GM19035 (cell line): Measurements from ENCODE around the gene SNX14.
A peak's percentile ranks its signal among the peaks of the same experiment; 100 is the strongest.

Source experiments
- ATAC-seq: cut with Tn5 transposase; IDR thresholded peaks from one replicate; pipeline ENCODE4 v1.9.1; 2021; ENCODE audit not compliant: unreplicated experiment

The SNX14 gene

DNA sequence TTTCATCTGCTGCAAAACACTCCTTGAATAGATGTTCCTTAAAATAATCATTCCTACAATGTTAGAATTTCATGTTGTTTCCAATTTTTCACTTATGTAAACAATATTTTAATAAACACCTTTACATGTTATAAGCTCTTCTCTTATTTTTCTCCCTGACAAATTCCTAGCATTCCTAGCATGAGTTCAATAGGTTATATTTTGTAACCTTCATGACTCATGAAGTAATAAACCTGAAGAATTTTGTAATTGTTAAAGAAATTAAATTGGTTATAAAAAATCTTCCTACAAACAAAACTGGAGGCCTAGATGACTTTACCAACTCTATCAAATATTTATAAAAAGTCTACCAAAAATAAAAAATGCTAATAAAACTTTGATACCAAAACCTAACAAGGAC lies 77.5 kb downstream of the SNX14 start:
- no peak for ATAC-seq

GRCh38 chr6:85506441-85507093 lies 87.1 kb downstream of the SNX14 start:
- peak; percentile 47 for ATAC-seq

GRCh38 chr6:85498596-85499258 lies 94.9 kb downstream of the SNX14 start:
- no peak for ATAC-seq

DNA sequence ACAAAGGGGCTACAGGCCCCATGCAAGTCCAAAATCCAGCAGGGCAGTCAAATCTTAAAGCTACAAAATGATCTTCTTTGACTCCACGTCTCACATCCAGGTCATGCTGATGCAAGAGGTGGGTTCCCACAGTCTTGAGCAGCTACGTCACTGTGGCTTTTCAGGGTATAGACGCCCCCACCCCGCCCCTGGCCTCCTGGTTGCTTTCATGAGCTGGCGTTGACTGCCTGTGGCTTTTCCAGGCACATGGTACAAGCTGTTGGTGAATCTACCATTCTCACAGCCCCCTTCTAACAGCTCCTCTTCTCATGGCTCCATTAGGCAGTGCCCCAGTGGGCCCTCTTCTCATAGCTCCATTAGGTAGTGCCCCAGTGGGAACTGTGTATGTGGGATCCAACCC lies 96.8 kb downstream of the SNX14 start:
- ATAC-seq: no peak

DNA sequence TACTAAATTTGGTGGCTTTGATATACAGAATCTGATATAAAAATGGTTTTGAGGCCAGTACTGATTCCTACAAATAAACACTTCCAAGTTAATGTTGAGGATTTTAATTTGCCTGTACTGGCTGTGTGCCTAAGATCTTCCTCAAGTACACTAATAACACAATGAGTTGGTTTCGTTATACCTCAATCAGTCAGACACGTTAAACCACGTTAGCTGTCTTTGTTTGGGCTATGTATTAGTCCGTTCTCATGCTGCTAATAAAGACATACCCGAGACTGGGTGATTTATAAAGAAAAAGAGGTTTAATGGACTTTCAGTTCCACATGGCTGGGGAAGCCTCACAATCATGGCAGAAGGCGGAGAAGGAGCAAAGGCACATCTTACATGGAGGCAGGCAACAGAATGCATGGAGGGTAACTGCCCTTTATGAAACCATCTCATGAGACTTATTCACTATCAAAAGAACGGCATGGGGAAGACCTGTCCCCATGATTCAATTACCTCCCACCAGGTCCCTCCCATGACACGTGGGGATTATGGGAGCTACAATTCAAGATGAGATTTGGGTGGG lies 97.6 kb downstream of the SNX14 start:
- no peak for ATAC-seq

- no peak for ATAC-seq
Observed at GRCh38 chr6:85494547-85495536, 98.8 kb downstream of the SNX14 start.

- no peak for ATAC-seq
Observed at GRCh38 chr6:85493389-85493788, 100.3 kb downstream of the SNX14 start.

DNA sequence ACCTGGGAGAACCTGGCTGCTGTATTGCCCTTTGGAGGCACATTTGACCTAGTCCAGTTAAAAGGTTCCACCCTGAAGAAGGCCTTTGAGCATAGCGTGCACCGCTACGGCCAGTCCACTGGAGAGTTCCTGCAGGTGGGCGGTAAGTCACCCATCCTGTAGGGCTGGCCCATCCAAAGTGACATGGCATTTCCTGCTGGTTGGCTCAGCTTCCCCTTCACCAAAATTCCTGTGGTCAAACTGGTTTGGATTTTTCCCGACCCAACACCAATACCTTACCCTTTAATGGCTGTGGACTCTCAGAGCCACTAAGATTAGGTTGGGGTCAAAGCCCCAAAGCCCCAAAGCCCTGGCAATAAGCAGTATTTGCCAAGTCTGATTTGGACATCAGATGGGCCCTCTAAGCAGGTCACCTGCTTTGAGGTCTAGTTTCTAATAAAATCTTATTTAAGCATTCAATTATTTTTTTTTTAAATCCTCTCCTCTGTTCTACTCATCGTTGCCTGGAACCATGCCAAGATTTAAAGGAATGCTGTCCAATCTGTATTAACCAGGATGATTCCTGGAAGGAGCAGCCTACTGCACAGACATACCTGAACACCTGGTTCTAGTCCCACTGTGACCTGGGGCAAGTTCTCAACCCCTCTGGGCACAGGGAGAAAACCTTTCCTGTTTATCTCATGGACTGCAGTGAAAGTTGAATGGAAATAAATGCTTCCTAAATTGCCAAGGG lies 103.0 kb downstream of the SNX14 start:
- no peak for ATAC-seq

- ATAC-seq: no peak
Observed at GRCh38 chr6:85484948-85485347, 108.7 kb downstream of the SNX14 start.

DNA sequence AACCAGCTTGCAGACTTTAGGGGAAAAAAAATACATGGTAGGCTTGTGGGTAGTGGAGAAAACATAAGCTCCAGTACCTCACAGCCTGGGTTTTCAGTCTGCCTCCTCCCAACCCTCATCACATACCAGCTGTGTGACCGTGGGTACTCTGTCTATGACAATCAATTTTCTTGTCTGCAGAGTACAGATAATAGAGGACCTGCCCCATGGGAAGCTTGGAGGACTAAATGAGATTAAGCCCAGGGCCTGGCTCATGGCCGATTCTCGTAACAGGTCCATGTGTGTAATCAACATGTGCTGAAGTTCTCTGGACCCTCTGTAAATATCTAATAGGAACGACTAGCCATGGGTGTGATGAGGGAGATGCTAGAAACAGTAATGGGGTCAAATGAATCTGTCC lies 109.8 kb downstream of the SNX14 start:
- no peak for ATAC-seq

DNA sequence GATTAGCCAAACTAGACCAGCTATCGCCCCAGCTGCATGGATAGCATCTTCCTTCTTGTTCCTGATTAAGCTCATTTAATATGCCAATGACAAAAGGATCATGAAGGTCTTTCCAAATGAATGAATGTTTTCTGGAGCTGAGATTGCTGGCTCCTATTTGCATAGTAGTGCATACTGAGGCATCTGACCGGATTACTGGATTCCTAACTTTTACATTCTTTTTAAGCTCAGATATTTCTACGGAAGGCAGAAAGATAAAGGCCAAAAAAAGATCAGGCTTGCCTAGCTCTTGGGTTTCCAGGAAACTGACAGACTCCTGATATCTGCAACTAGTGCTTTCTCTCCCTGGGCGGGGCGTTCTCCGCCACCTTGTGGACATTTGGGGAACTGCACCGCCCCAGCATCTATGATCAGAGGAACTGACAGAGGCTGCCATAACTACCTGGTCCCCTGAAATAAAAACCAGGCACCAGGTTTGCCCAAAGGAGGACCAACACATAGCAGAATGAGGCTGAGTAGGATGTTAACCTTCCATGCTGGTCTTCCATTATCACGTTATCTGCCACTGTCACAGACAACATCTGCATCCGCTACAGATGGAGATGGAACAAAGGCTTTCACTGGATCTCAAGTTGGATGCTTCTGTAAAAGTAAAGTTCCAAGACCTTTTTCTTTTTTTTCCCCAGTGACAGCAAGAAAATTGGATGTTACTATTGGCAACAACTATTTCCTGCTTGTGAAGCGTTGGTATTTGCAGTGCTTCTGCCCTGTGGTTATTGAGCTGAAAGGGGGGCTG lies 110.6 kb downstream of the SNX14 start:
- ATAC-seq: peak; percentile 88

- peak; percentile 7 for ATAC-seq
Observed at GRCh38 chr6:85482206-85482904, 111.3 kb downstream of the SNX14 start.

DNA sequence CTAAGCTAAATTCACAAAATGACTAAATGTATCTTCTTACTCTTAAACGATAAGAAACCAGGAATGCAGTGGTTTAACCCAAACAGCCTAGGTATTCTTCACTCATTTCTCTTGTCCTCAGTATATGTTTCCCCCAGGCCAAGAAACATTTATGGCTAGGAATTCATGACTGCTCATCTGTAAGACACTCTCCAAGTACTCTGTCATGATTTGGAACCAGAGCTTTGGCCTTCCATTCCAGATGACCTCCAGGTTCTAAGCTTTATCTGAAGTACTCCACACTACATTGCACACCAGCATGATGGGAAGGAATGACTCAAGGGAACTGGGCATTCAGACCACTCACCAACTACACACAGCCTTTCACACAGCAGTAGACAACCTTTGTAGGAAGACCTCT lies 114.5 kb downstream of the SNX14 start:
- ATAC-seq: no peak

DNA sequence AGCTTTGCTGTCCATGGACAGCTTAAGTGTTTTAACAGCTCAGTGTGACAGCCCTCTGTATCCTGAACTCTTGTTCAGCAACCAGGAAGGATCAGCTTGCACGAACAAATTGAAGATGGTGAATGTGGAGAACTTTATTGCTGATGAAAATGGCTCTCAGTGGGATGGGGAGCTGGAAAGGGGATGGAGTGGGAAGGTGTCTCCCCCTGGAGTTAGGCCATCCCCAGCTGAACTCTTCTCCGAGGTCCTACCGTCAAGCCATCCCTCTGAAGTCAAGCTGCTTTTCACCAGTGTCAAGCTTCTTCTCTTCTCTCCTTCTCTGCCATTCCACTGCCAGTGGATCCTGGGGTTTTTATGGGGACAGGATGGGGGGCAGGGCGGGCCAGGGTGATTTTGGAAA lies 117.1 kb downstream of the SNX14 start:
- ATAC-seq: no peak

DNA sequence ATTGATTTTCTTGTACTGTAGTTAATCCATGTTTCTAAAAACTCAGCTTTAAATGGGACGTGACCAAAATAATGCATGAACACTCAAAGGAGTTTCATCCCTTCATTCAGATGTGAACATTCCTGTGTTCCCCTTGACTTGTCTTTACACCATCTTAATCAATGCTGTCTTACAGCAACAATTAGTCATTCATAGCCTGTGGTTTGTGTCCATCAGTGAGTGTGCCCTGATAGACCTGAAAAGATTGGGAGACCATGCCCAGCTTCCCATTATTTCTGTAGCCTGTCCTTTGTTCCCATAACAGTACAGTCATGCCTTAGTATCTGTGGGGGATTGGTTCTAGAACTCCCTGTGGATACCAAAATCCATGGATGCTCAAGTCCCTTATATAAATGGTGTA lies 119.9 kb downstream of the SNX14 start:
- no peak for ATAC-seq

- ATAC-seq: no peak
Observed at GRCh38 chr6:85472744-85473143, 120.9 kb downstream of the SNX14 start.

DNA sequence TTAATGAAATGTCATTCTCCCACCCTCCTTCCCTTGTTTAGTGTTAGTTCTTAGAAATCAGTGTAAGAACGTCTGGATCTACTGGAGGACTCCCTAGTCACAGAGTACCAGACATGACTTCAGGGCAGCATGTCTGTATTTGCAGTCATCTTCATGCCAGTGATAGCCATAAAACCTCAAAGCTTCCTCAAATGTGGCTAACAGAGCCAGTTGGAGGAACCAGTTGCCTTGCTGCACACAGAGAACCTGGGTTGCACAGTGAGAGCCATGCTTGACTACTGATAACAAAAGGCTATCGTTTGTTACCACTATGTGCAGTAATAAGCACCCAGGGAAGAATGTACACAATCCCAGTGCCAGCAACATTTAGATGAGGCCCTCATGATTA lies 123.6 kb downstream of the SNX14 start:
- no peak for ATAC-seq

DNA sequence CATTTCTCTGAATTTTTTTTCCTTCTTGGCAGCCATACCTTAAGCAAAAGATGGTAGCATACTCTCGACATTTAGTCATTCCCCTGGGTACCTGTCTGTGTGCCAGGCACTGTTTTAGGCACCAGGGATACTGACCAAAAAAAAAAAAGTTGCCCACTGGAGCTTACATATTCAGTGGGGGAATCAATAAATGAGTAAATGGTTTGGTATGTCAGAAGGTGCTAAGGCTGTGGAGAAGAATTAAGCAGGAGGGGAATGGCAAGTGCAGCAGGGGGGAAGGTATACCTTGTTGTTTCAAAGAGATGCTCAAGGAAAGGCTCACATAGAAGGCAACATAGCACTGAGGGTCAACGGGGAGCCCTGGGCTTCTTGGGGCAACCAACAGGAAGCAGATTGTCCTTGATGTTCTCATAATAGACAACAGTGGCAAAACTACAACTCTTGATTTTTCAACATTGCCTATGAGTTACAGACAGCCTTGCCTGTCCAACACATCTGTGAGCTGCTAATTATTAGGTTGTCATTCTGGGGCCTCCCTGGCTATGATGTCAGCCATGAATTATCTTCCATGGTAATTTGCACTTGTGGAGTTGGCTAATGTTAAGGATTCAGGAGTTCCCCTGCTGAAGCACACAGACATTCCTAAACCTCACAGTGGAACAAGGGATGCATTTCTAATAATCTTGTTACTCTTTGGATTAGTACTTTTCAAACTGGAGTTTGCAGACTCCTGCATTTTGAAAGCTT lies 124.2 kb downstream of the SNX14 start:
- ATAC-seq: no peak

GRCh38 chr6:85468326-85468725 lies 125.3 kb downstream of the SNX14 start:
- no peak for ATAC-seq
